CD4-positive, alpha-beta memory T cell (primary cell): ENCODE results near the gene POU2AF1. TPM values are rescaled to one million over a fixed set of nuclear protein-coding genes. Genes with fewer than 3 reads are reported as not detected.

Source experiments
- CTCF ChIA-PET: fragments of 350-600 bp; sonication (Branson Sonifier 250); formaldehyde crosslinking; loops from one replicate; lab custom pipeline; 2021; ENCODE audit warnings: inconsistent platforms; ENCODE audit not compliant: partially characterized antibody; lab: Charles Lee
- POLR2A ChIA-PET: fragments of 350-600 bp; sonication (Branson Sonifier 250); formaldehyde crosslinking; loops from one replicate; lab custom pipeline; 2021; ENCODE audit not compliant: partially characterized antibody; lab: Charles Lee
- DNase-seq, 5 donors: peaks; one replicate each; pipeline versions ENCODE4 v3.0.0 to v3.0.0-alpha.2; 2020 to 2022; ENCODE audit warnings: mixed read lengths in 1 of 5
- H3K27ac ChIP-seq: one replicate; pipeline ENCODE4 v1.7.0; 2013; ENCODE audit warnings: low read depth, low read length
- H3K27me3 ChIP-seq: 2 replicates; pipeline ENCODE4 v1.7.0; 2013; ENCODE audit warnings: mild to moderate bottlenecking, low read length, moderate library complexity; ENCODE audit not compliant: insufficient read depth
- H3K36me3 ChIP-seq: 2 replicates; pipeline ENCODE4 v1.7.0; 2013; ENCODE audit warnings: mild to moderate bottlenecking, low read length, moderate library complexity; ENCODE audit not compliant: insufficient read depth
- H3K4me1 ChIP-seq: 2 replicates; pipeline ENCODE4 v1.7.0; 2013; ENCODE audit warnings: mild to moderate bottlenecking, low read length, moderate library complexity; ENCODE audit not compliant: insufficient read depth
- H3K4me3 ChIP-seq, 2 donors: one replicate each; pipeline ENCODE4 v1.7.0; 2013; ENCODE audit warnings: low read length in 2 of 2, mild to moderate bottlenecking in 1 of 2
- H3K9me3 ChIP-seq, 2 donors: one replicate each; pipeline ENCODE4 v1.7.0; 2013; ENCODE audit warnings: low read length in 2 of 2, control low read depth in 1 of 2; ENCODE audit not compliant: control insufficient read depth in 1 of 2
- H3K27ac Mint-ChIP-seq, 7 donors: one replicate each; pipeline ENCODE4 v1.8.0; 2020 to 2021; ENCODE audit warnings: mixed read lengths in 7 of 7, mild to moderate bottlenecking in 6 of 7, inconsistent platforms in 3 of 7, moderate library complexity in 3 of 7
- H3K27me3 Mint-ChIP-seq, 2 donors: one replicate each; pipeline ENCODE4 v1.8.0; 2020 to 2021; ENCODE audit warnings: mixed read lengths in 2 of 2
- H3K36me3 Mint-ChIP-seq, 2 donors: one replicate each; pipeline ENCODE4 v1.8.0; 2020 to 2021; ENCODE audit warnings: mixed read lengths in 2 of 2, inconsistent platforms in 1 of 2, mild to moderate bottlenecking in 1 of 2
- H3K4me1 Mint-ChIP-seq, 4 donors: one replicate each; pipeline ENCODE4 v1.8.0; 2020 to 2021; ENCODE audit warnings: mixed read lengths in 4 of 4, mild to moderate bottlenecking in 1 of 4
- H3K4me3 Mint-ChIP-seq, 8 donors: one replicate each; pipeline ENCODE4 v1.8.0; 2020 to 2021; ENCODE audit warnings: mixed read lengths in 8 of 8, mild to moderate bottlenecking in 7 of 8, moderate library complexity in 6 of 8, inconsistent platforms in 3 of 8
- H3K9me3 Mint-ChIP-seq, 8 donors: one replicate each; pipeline ENCODE4 v1.8.0; 2020 to 2021; ENCODE audit warnings: mixed read lengths in 8 of 8, mild to moderate bottlenecking in 5 of 8, inconsistent platforms in 3 of 8, moderate library complexity in 1 of 8
- intact Hi-C: fragments of 100-400 bp; cut with micrococcal nuclease; formaldehyde crosslinking; loops from one replicate; pipeline ENCODE4 v1.15.1; 2023
- polyA plus RNA-seq, 2 donors: library from polyadenylated mRNA; unstranded; fragments of 300-500 nt; fragmentation: Illumina TruSeq; gene quantifications; one replicate each; pipeline ENCODE4 v1.2.3, GENCODE V29; 2021
- total RNA-seq, 2 experiments: library from RNA; stranded (reverse); gene quantifications; one replicate each; pipeline ENCODE4 v1.2.3, GENCODE V29; 2021

The POU2AF1 gene
- total and polyA plus RNA-seq, 4 experiments from 2014 or later, result 0.37 to 2.0 (median 0.56) TPM

- CTCF ChIA-PET, result interaction anchor here (0.6 kb wide), 1 partner anchor 951 kb away, joined by 3 read pairs; no protein-coding TSS in a partner anchor
- Mint-ChIP-seq H3K27me3 (no peaks in the 10 kb centered on the region), H3K27ac (no peak overlapping the region), H3K4me3 (no peak overlapping the region), H3K4me1 (no peaks in the 10 kb centered on the region), H3K9me3 (no peaks in the 10 kb centered on the region), H3K36me3 (no peaks in the 10 kb centered on the region)
- POLR2A ChIA-PET, result no interaction called here
- no peaks in the 10 kb centered on the region for H3K36me3 ChIP-seq
- H3K27ac ChIP-seq, result no peak overlapping the region
- H3K4me3 ChIP-seq, result no peak overlapping the region
- H3K4me1 ChIP-seq, result no peaks in the 10 kb centered on the region
- intact Hi-C loops, result no loop called here
- no peak for DNase-seq
- H3K9me3 ChIP-seq, result no peaks in the 10 kb centered on the region
- no peaks in the 10 kb centered on the region for H3K27me3 ChIP-seq
Measured at GRCh38 chr11:111362887-111363411, 16.1 kb downstream of the POU2AF1 start.

- H3K4me3 Mint-ChIP-seq, result no peak overlapping the region
- no peaks in the 10 kb centered on the region for H3K4me1 Mint-ChIP-seq
- no peaks in the 10 kb centered on the region for H3K27me3 Mint-ChIP-seq
- Histone ChIP-seq H3K4me3 (no peak overlapping the region), H3K4me1 (no peaks in the 10 kb centered on the region), H3K27me3 (no peaks in the 10 kb centered on the region), H3K9me3 (no peaks in the 10 kb centered on the region), H3K36me3 (no peaks in the 10 kb centered on the region), H3K27ac (no peak overlapping the region)
- no peaks in the 10 kb centered on the region for H3K9me3 Mint-ChIP-seq
- POLR2A ChIA-PET, result no interaction called here
- CTCF ChIA-PET, result interaction anchor here (0.6 to 1.7 kb wide), 2 partner anchors 17 to 74 kb away, joined by 3 to 4 read pairs; partner anchors contain the start of gene POU2AF1
- no peaks in the 10 kb centered on the region for H3K36me3 Mint-ChIP-seq
- DNase-seq, result no peak
- intact Hi-C loops, result no loop called here
- peak overlapping the region in 1 of 7 donors; percentile 44 for H3K27ac Mint-ChIP-seq
Measured at GRCh38 chr11:111361874-111362273, 17.2 kb downstream of the POU2AF1 start.

DNA sequence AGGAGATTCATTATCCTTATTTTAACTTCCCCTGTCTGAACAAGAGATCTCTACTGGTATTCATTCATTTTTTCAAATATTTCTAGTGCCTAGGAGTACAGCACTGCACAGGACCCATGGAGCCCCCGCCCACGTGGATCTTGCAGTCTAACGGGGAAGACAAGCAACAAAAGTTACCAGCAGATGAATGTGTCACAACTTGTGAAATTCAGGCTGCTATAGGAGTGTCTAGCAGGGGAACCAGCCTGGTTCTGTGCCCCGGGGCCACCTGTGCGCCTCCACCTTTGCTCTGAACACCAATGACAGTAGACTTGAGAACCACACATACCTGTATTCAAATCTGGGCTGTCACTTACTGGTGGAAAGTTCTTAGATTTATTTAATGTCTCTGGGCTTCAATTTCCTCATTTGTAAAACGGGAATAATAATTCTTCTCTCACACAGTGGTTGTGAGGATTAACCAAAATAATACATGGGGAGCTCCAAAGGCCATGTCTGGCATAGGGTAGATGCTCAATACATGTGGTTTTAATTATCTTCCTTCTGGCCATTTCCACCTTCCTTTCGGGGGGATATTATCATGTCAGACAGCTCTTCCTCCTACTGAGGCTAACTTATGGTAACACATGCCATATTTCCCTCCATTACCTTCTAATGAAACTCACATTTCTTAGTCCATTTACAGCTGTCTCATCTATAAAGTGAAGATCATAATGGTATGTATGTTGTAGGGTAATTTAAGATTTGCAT is 17.8 kb downstream of the POU2AF1 start:
- no peaks in the 10 kb centered on the region for H3K36me3 Mint-ChIP-seq
- no peak overlapping the region for H3K4me3 Mint-ChIP-seq
- no peaks in the 10 kb centered on the region for H3K27me3 Mint-ChIP-seq
- no peaks in the 10 kb centered on the region for H3K36me3 ChIP-seq
- no peaks in the 10 kb centered on the region for H3K4me1 ChIP-seq
- POLR2A ChIA-PET, result no interaction called here
- no peaks in the 10 kb centered on the region for H3K9me3 Mint-ChIP-seq
- H3K9me3 ChIP-seq, result no peaks in the 10 kb centered on the region
- no peak overlapping the region for H3K4me3 ChIP-seq
- intact Hi-C loops, result no loop called here
- no peak for DNase-seq
- H3K27ac Mint-ChIP-seq, result no peak overlapping the region
- H3K27me3 ChIP-seq, result no peaks in the 10 kb centered on the region
- CTCF ChIA-PET, result interaction anchor here (0.6 to 1.7 kb wide), 2 partner anchors 18 to 75 kb away, joined by 3 to 4 read pairs; partner anchors contain the start of gene POU2AF1
- no peak overlapping the region for H3K27ac ChIP-seq
- H3K4me1 Mint-ChIP-seq, result no peaks in the 10 kb centered on the region

GRCh38 chr11:111360150-111361043 is 18.7 kb downstream of the POU2AF1 start:
- Histone ChIP-seq H3K9me3 (no peaks in the 10 kb centered on the region), H3K27me3 (no peaks in the 10 kb centered on the region), H3K36me3 (no peaks in the 10 kb centered on the region), H3K27ac (no peak overlapping the region), H3K4me1 (no peaks in the 10 kb centered on the region), H3K4me3 (no peak overlapping the region)
- CTCF ChIA-PET, result interaction anchor here (1.7 kb wide), 1 partner anchor 19 kb away, joined by 4 read pairs; the partner anchor contains the start of gene POU2AF1
- intact Hi-C loops, result no loop called here
- Mint-ChIP-seq H3K36me3 (no peaks in the 10 kb centered on the region), H3K9me3 (no peaks in the 10 kb centered on the region), H3K27me3 (no peaks in the 10 kb centered on the region), H3K4me1 (no peaks in the 10 kb centered on the region), H3K4me3 (no peak overlapping the region), H3K27ac (no peak overlapping the region)
- POLR2A ChIA-PET, result no interaction called here
- no peak for DNase-seq

DNA sequence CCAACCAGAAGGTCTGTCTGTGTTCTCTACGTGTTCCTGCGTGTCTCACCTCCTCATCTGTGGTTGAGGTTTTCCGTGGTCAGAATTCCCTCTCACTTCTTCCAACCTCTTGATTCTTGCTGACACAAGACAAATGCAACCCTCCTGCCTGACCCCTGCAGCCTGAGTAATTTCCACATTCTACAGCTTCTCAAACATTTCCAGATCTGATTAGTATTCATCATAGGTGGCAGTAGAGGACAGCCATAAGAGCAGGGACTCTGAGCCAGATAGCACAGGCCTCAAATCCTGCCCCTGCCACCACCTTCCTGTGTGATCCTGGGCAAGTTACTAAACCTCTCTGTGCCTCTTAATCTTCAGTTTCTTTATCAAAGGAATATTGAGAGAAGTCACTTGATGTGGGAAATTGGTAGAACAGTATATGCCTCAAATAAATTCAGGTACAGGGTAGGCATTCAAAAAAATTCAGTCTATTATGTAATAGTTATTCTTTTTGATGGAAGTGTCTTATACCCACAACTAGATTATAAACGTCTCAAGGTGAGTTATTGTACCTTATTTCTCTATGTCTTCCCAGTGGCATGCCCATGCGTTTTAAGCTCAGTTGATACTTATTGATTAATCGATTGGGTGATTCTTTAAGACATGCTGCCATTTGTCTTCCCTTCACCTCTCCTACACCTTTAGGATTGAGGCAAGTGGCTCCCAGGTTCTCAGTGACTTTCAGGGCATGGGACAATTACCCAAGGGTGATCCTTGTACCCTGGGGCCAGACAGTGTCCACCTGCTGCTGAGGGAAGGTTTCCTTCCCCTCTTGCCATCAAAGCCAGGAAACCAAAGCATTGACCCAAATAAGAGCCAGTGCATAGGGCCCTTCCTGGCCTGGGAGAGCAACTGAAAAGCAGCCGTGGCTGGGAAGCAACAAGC is 19.6 kb downstream of the POU2AF1 start:
- DNase-seq, result peak in 1 of 5 donors; percentile 6
- Histone ChIP-seq H3K36me3 (no peaks in the 10 kb centered on the region), H3K27ac (no peak overlapping the region), H3K4me1 (no peaks in the 10 kb centered on the region), H3K27me3 (no peaks in the 10 kb centered on the region), H3K4me3 (no peak overlapping the region), H3K9me3 (no peaks in the 10 kb centered on the region)
- Mint-ChIP-seq H3K27ac (peak overlapping the region in 1 of 7 donors; percentile 16), H3K4me1 (no peaks in the 10 kb centered on the region), H3K36me3 (no peaks in the 10 kb centered on the region), H3K27me3 (no peaks in the 10 kb centered on the region), H3K4me3 (no peak overlapping the region), H3K9me3 (no peaks in the 10 kb centered on the region)
- POLR2A ChIA-PET, result no interaction called here
- CTCF ChIA-PET, result interaction anchor here (1.4 kb wide), 1 partner anchor 87 kb away, joined by 8 read pairs; no protein-coding TSS in a partner anchor
- intact Hi-C loops, result loop anchor here (1.0 to 5.0 kb wide), 2 partner anchors 70 to 88 kb away; no protein-coding TSS in a partner anchor

- ChIA-PET POLR2A (no interaction called here), CTCF (interaction anchor here (1.0 to 1.4 kb wide), 2 partner anchors 65 to 88 kb away, joined by 6 to 8 read pairs; no protein-coding TSS in a partner anchor)
- no peak for DNase-seq
- Mint-ChIP-seq H3K9me3 (no peaks in the 10 kb centered on the region), H3K36me3 (no peaks in the 10 kb centered on the region), H3K4me3 (no peak overlapping the region), H3K27me3 (no peaks in the 10 kb centered on the region), H3K27ac (no peak overlapping the region), H3K4me1 (no peaks in the 10 kb centered on the region)
- Histone ChIP-seq H3K27ac (no peak overlapping the region), H3K9me3 (no peaks in the 10 kb centered on the region), H3K4me1 (no peaks in the 10 kb centered on the region), H3K27me3 (no peaks in the 10 kb centered on the region), H3K36me3 (no peaks in the 10 kb centered on the region), H3K4me3 (no peak overlapping the region)
- intact Hi-C loops, result loop anchor here (1.0 to 5.0 kb wide), 2 partner anchors 71 to 89 kb away; no protein-coding TSS in a partner anchor
Measured at GRCh38 chr11:111358038-111359001, 20.8 kb downstream of the POU2AF1 start.
